ENCODE results near the gene TBC1D28.

GRCh38 chr17:18626152-18626870 is 17.9 kb downstream of the TBC1D28 start:
- TF ChIP-seq POLR2A (IDR thresholded peaks at IDR 0.05): no peak
- TF ChIP-seq, protein P1, sequence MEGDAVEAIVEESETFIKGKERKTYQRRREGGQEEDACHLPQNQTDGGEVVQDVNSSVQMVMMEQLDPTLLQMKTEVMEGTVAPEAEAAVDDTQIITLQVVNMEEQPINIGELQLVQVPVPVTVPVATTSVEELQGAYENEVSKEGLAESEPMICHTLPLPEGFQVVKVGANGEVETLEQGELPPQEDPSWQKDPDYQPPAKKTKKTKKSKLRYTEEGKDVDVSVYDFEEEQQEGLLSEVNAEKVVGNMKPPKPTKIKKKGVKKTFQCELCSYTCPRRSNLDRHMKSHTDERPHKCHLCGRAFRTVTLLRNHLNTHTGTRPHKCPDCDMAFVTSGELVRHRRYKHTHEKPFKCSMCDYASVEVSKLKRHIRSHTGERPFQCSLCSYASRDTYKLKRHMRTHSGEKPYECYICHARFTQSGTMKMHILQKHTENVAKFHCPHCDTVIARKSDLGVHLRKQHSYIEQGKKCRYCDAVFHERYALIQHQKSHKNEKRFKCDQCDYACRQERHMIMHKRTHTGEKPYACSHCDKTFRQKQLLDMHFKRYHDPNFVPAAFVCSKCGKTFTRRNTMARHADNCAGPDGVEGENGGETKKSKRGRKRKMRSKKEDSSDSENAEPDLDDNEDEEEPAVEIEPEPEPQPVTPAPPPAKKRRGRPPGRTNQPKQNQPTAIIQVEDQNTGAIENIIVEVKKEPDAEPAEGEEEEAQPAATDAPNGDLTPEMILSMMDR (IDR thresholded peaks at IDR 0.05): no peak
- no peak for TF ChIP-seq EP300 (IDR thresholded peaks at IDR 0.05; ENCODE audit: low read depth)
